ENCODE measurements around the gene SPON1.

DNA sequence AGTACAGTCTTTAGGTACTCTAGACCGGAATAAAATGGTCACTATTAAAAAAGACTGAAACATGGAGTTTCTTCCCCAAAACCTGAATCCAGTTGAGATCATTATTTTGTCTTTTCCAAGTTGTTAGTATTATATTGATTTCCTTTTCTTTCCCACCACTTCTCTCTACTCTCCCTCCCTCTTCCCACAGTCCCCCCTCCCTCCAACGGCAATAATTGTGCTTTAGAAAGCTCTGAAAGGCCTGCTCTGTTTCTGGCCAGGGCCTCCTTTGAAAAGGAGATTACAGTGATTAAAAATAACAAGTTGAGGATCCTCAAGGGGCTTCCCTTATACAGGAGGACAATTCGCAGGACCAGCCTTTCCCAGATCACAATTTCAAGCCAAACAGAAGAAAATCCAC, 3.5 kb downstream of the SPON1 start:
- TF ChIP-seq, protein P1, sequence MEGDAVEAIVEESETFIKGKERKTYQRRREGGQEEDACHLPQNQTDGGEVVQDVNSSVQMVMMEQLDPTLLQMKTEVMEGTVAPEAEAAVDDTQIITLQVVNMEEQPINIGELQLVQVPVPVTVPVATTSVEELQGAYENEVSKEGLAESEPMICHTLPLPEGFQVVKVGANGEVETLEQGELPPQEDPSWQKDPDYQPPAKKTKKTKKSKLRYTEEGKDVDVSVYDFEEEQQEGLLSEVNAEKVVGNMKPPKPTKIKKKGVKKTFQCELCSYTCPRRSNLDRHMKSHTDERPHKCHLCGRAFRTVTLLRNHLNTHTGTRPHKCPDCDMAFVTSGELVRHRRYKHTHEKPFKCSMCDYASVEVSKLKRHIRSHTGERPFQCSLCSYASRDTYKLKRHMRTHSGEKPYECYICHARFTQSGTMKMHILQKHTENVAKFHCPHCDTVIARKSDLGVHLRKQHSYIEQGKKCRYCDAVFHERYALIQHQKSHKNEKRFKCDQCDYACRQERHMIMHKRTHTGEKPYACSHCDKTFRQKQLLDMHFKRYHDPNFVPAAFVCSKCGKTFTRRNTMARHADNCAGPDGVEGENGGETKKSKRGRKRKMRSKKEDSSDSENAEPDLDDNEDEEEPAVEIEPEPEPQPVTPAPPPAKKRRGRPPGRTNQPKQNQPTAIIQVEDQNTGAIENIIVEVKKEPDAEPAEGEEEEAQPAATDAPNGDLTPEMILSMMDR (IDR thresholded peaks at IDR 0.05; ENCODE audit: borderline replicate concordance, extremely low read depth, low read length, poor library complexity, severe bottlenecking): no peak
- no peak for TF ChIP-seq EZH2 (IDR thresholded peaks at IDR 0.05; ENCODE audit: borderline replicate concordance, low read depth, low read length, severe bottlenecking)
